Esophagus squamous epithelium (tissue), 4 donors: ENCODE results near the gene MAP2K6.

Experiments
- CTCF ChIP-seq, 6 experiments: fragments of 450-650 bp in 4 of 6; fragments of 200-600 bp in 2 of 6; sonication (generic) in 2 of 6; IDR thresholded peaks; one replicate each; pipeline ENCODE4 v1.5.1; 2016 to 2019; ENCODE audit warnings: antibody characterized with exemption in 6 of 6, mild to moderate bottlenecking in 4 of 6, moderate library complexity in 4 of 6
- POLR2A ChIP-seq, 4 donors: fragments of 450-650 bp; IDR thresholded peaks; one replicate each; pipeline ENCODE4 v1.6.1; 2017; ENCODE audit warnings: antibody characterized with exemption in 4 of 4, mild to moderate bottlenecking in 4 of 4, moderate library complexity in 3 of 4

GRCh38 chr17:69551212-69552010, 136.9 kb downstream of the MAP2K6 start:
- TF ChIP-seq CTCF (IDR thresholded peaks at IDR 0.05) (no peak), POLR2A (IDR thresholded peaks at IDR 0.05) (no peak)
